Hematopoietic multipotent progenitor cell treated with erythropoietin and hydrocortisone succinate and interleukin-3 and kit ligand, for 6 days (in vitro differentiated cells): ENCODE data around the gene SIPA1L3.

Experiments used
- DNase-seq: peaks from one replicate; pipeline ENCODE4 v3.0.0-alpha.2; 2015

Gene SIPA1L3

GRCh38 chr19:38163419-38164290 lies 256.6 kb downstream of the SIPA1L3 start:
- DNase-seq, result no peak

GRCh38 chr19:38164526-38164925 lies 257.5 kb downstream of the SIPA1L3 start:
- no peak for DNase-seq

- DNase-seq, result no peak
These were observed 258.3 kb downstream of the SIPA1L3 start for GRCh38 chr19:38165335-38165734.

GRCh38 chr19:38168637-38169036 lies 261.6 kb downstream of the SIPA1L3 start:
- peak; percentile 12 for DNase-seq

GRCh38 chr19:38170334-38170733 lies 263.3 kb downstream of the SIPA1L3 start:
- no peak for DNase-seq

- DNase-seq, result no peak
These were observed 265.0 kb downstream of the SIPA1L3 start for GRCh38 chr19:38172001-38172400.

GRCh38 chr19:38173291-38174041 lies 266.5 kb downstream of the SIPA1L3 start:
- DNase-seq, result no peak

GRCh38 chr19:38175422-38175821 lies 268.4 kb downstream of the SIPA1L3 start:
- DNase-seq, result no peak

- no peak for DNase-seq
These were observed 273.1 kb downstream of the SIPA1L3 start for GRCh38 chr19:38180071-38180470.

- DNase-seq, result no peak
These were observed 275.7 kb downstream of the SIPA1L3 start for GRCh38 chr19:38182536-38183210.

- DNase-seq, result no peak
These were observed 276.4 kb downstream of the SIPA1L3 start for GRCh38 chr19:38183251-38183897.

- no peak for DNase-seq
These were observed 277.8 kb downstream of the SIPA1L3 start for GRCh38 chr19:38184815-38185214.

- DNase-seq, result no peak
These were observed 278.6 kb downstream of the SIPA1L3 start for GRCh38 chr19:38185562-38185961.

GRCh38 chr19:38190061-38190460 lies 283.1 kb downstream of the SIPA1L3 start:
- no peak for DNase-seq

GRCh38 chr19:38190793-38191192 lies 283.8 kb downstream of the SIPA1L3 start:
- peak; percentile 35 for DNase-seq

GRCh38 chr19:38191747-38192146 lies 284.7 kb downstream of the SIPA1L3 start:
- DNase-seq, result no peak

- no peak for DNase-seq
These were observed 286.4 kb downstream of the SIPA1L3 start for GRCh38 chr19:38193445-38193844.

GRCh38 chr19:38194061-38194701 lies 287.2 kb downstream of the SIPA1L3 start:
- no peak for DNase-seq

GRCh38 chr19:38195237-38195636 lies 288.2 kb downstream of the SIPA1L3 start:
- DNase-seq, result no peak

GRCh38 chr19:38196245-38196837 lies 289.3 kb downstream of the SIPA1L3 start:
- DNase-seq, result no peak

GRCh38 chr19:38196948-38197656 lies 290.1 kb downstream of the SIPA1L3 start:
- no peak for DNase-seq
